Right lung (tissue), 5 donors: Measurements from ENCODE around the gene PTPRD. TPM values are rescaled to one million over a fixed set of nuclear protein-coding genes. Genes with fewer than 3 reads are reported as not detected.
A peak's percentile ranks its signal among the peaks of the same experiment; 100 is the strongest.

ENCODE experiments used
- DNase-seq, 2 donors: peaks; one replicate each; pipeline ENCODE4 v3.0.0-alpha.2; 2013
- polyA plus RNA-seq, 5 donors: library from polyadenylated mRNA; unstranded; fragments of 120-200 nt; gene quantifications; one replicate each; pipeline versions ENCODE4 v1.2.1 to v1.2.3, GENCODE V29; 2013; ENCODE audit warnings: inconsistent platforms in 1 of 5, low replicate concordance in 1 of 5; ENCODE audit not compliant: insufficient read length in 5 of 5, insufficient read depth in 1 of 5

The PTPRD gene
- polyA plus RNA-seq, 5 donors = 117 to 156 (median 130) TPM

GRCh38 chr9:8832386-8832785, 1780.4 kb downstream of the PTPRD start:
- no peak for DNase-seq

DNA sequence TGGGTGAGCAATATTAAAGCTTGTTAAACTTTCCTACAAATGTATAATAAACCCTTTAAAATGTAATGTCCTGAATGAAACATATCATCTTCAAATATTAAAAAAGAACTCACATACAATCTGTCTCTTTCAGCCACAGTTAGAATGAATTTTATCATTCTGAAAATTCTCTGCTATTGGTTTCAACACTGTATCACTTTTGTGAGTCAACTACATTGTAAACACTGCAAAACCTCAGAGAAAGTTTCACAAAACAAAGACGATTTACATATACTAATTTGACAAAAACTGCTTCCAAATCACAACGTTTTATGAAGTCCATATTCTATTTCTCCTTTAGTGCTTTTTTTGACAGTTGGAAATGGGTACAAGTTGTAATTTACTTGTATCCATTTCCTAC, 1781.2 kb downstream of the PTPRD start:
- DNase-seq = no peak

DNA sequence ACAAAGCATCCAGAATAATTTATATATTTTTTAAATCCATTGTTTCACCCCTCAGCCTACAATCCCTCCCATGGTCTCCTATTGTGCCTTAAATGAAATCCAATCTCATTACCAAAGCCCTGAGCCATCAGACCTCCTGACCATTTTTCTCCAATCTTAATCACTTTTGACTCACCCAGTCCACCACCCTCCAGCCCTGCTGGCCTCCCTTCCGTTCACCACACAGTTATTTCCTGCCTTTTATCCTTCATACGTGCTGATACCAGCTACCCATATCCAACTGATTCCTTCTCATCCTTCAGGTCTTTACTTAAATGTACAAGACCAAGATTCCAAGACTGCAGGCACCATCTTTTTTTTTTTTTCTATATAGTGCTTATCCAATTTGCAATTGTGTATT, 1786.5 kb downstream of the PTPRD start:
- no peak for DNase-seq

DNA sequence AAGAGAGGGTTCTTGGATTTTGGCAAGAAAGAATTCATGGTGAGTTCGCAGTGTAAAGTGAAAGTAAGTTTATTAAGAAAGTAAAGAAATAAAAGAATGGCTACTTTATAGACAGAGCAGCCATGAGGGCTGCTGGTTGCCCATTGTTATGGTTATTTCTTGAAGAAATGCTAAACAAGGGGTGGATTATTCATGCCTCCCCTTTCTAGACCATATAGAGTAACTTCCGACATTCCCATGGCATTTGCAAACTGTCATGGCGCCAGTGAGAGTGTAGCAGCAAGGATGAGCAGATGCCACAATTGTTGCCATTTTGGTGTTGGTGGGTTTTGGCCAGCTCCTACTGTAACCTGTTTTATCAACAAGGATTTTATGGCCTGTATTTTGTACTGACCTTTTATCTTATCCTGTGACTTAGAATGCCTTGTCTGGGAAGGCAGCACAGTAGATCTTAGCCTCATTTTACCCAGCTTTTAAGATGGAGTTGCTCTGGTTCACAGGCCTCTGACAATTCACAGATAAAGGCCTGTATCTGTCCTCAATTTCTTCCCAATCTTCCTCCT, 1787.1 kb downstream of the PTPRD start:
- DNase-seq = no peak

- DNase-seq = no peak
Observed at GRCh38 chr9:8823131-8823895, 1789.5 kb downstream of the PTPRD start.

DNA sequence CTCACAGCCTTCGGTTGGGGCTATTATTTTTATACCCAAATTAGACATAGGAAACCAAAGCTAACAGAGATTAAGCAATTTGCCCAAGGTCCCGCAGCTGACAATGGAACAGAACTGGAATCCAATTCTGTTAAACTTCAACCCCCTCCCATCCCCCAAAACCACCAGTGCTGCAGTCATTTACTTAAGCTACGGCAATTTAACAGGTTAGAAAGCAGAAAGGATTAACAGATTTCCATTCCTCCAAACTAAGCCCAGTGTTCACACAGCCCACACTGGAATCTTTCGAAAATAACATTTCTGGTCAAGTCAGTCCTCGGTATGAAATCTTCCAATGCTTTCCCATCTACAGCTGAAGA, 1790.2 kb downstream of the PTPRD start:
- no peak for DNase-seq

GRCh38 chr9:8821910-8822666, 1790.7 kb downstream of the PTPRD start:
- peak in 1 of 2 donors; percentile 2 for DNase-seq

DNA sequence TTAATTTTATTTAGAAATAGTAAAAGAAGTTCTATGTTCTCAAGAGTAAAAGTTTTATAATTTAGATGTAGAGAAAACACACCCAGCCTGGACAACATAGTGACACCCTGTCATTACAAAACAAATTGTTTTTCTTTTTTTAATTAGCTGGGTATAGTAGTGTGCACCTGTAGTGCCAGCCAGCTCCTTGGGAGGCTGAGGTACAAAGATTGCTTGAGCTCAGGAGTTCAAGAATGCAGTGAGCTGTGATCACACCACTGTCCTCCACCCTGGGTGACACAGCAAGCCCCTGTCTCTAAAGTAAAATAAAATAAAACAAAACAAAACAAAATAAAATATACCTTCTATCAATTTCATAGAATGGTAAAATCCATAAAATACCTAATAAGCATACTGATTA, 1795.5 kb downstream of the PTPRD start:
- no peak for DNase-seq

- DNase-seq = no peak
Observed at GRCh38 chr9:8816361-8816760, 1796.4 kb downstream of the PTPRD start.

GRCh38 chr9:8815931-8816330, 1796.9 kb downstream of the PTPRD start:
- DNase-seq = no peak

DNA sequence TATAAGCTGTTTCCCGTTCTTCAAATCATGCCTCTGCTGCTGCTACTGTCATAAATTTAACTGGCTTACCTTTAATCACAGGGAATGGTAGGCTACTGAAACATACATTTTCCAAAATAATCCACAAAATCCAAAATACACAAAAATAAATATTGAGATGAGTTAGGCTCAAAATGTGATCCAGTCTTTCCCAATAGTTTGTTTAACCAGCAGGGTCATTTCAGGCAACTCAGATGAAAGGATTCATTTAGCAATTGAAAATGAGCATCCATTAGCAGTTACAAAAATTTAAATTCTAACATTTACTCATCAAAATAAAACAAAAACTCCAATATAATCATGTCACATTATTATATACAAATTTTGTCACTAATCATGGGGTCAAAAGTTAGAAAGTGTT, 1797.6 kb downstream of the PTPRD start:
- DNase-seq = peak in 1 of 2 donors; percentile 19

DNA sequence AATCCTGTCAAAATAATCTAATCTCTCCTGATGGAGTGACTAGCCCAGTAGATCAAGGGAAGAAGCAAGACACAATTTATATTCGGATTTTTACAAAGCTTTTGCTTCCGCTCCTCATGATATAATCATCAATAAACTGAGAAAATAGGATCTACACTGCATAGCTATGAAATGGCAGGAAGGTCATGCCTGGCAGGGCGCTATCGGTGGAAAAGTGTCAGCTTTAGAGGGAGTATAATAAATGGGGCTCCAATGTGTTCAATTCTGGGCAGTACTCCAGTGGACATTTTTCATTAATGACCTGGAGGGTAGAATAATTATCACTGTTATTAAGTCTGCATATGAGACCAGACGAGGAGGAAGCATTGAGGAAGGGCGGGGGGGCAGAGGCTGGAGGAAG, 1799.9 kb downstream of the PTPRD start:
- DNase-seq = no peak

DNA sequence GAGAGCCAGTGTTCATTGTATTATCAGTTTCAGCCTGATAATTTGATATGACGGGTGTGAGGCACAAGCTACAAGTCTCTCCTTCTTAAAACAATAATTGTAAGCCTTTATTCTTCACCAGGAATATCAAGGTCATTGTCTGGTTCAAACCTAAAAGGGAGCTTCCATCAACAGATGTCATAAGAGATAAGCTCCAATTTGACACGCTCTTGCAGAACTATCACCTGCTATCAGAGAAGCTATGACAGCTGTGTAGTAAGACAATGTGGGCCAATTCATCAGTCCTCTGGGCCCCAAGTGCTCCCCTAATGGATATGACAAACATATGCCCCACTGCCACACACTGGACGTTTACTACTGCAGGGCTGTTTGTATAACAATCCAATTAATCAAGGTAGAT, 1803.1 kb downstream of the PTPRD start:
- no peak for DNase-seq

- no peak for DNase-seq
Observed at GRCh38 chr9:8806150-8806549, 1806.7 kb downstream of the PTPRD start.

DNA sequence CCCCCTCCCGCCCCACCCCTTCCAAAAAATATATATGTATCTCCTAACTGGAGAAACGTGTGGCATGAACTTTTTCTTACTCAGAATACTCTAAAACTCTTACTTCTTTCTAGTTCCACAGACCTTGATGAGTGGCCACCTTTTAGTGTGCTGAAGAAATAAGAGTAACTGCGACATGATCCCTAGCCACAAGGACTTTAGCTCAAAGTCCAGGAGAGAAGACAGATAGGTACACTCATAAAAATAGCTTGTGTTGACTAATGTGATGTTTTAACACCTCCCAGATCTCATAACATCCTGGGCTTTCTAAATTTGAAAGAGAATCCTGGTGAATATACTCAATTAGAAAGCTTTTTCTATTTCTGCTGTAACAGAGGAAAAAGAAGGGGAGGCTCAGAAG, 1808.2 kb downstream of the PTPRD start:
- no peak for DNase-seq

- no peak for DNase-seq
Observed at GRCh38 chr9:8802242-8802641, 1810.6 kb downstream of the PTPRD start.

DNA sequence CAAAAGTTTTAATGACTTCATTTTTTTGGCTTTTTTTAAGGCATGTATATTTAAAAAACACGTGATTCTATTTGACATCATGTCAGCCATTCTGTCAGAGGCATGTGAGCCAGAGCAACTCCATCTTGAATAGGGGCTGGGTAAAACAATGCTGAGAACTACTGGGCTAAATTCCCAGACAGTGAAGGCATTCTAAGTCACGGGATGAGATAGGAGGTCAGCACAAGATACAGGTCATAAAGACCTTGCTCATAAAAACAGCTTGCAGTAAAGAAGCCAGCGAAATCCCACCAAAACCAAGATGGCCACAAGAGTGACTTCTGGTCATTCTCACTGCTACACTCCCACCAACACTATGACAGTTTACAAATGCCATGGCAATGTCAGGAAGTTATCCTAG, 1812.6 kb downstream of the PTPRD start:
- DNase-seq = no peak

GRCh38 chr9:8799615-8800014, 1813.2 kb downstream of the PTPRD start:
- no peak for DNase-seq

- DNase-seq = no peak
Observed at GRCh38 chr9:8799206-8799605, 1813.6 kb downstream of the PTPRD start.

DNA sequence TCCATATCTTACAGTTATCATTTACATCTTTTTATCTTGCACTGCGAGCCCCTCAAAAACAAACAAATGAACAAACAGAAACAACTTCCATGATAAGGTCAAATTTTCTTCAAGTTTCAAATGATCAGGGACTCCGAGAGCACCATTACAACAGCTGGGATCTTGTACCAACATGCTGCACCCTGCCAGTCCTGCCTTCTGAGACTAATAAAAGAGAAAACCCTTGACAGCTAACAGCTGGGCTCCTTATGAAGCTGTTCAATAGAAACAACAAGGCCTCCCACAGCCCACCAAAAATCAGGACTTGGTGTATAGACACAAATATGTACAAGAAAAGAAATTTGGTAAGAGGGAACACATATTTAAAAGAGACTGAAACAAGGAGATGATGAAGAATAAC, 1828.0 kb downstream of the PTPRD start:
- DNase-seq = peak; percentile 70 to 78

DNA sequence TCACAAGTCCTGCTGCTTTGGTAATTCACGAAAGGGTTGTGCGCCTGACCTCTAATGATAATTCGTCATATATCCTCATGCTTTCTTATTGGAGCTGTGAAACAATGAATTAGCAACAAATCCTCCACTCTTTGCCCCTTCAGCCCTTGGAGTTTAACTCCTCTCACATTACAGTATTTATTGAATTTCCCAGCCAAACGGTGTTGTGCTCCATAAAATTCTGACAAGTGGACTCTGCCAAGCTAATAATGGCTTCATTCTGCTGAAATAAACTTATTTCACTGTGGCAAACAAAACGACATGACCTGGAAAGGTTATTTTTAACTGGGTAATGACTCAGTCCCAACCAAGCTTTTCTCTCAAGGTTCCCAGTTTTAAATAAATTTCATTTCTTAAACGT, 1828.9 kb downstream of the PTPRD start:
- no peak for DNase-seq

DNA sequence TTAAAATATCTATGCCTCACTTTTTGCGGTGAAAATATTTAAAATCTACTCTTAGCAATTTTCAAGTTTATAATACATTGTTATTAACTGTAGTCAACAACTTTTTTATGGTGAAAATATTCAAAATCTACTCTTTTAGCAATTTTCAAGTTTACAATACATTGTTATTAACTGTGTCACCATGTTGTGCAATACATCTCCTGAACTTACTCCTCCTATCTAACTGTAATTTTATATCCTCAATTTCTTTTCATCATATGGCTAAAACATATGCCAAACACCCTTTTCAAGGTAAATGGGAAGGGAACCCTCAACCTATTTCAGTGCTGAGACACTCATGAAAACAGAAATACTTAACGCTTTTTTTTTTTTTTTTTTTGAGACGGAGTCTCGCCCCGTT, 1830.6 kb downstream of the PTPRD start:
- DNase-seq = no peak

DNA sequence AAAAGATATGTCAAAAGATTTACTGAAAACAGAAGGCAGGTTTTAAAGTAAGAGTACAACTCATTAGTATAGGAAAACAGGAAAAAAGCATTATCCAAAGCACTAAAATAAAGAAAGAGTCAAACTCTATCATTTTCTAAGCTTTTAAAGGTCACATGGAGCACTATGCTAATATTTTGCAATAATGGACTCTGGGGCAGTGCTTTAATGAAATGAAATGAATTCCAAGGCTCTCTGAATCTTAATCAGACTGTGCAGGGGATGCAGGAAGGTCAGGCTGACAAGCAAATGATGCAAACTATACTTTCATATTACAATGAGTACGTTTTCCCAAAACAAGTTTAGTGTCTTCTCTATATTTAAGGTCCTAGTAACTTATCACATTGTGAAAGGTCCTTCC, 1831.3 kb downstream of the PTPRD start:
- no peak for DNase-seq
